Trophoblast cell (in vitro differentiated cells and primary cell): ENCODE data around the gene CLCF1.

Experiments
- DNase-seq, 2 donors: peaks; one replicate each; pipeline ENCODE4 v3.0.0-alpha.2; 2016
- H2AFZ ChIP-seq: 2 replicates; pipeline ENCODE4 v1.6.1; 2013; ENCODE audit warnings: low read length, moderate library complexity, mild to moderate bottlenecking; ENCODE audit not compliant: insufficient read depth, poor library complexity
- H2AK5ac ChIP-seq: 2 replicates; pipeline ENCODE4 v1.6.1; 2013; ENCODE audit warnings: mild to moderate bottlenecking, low read length
- H2BK120ac ChIP-seq: 2 replicates; pipeline ENCODE4 v1.6.1; 2013; ENCODE audit warnings: low read length, mild to moderate bottlenecking, moderate library complexity; ENCODE audit not compliant: insufficient read depth, poor library complexity
- H2BK12ac ChIP-seq: 2 replicates; pipeline ENCODE4 v1.6.1; 2013; ENCODE audit warnings: mild to moderate bottlenecking, low read length, moderate library complexity
- H2BK5ac ChIP-seq: 2 replicates; pipeline ENCODE4 v1.6.1; 2013; ENCODE audit warnings: low read length, low read depth, moderate library complexity, mild to moderate bottlenecking; ENCODE audit not compliant: poor library complexity
- H3K14ac ChIP-seq: 2 replicates; pipeline ENCODE4 v1.6.1; 2013; ENCODE audit warnings: mild to moderate bottlenecking, low read length
- H3K18ac ChIP-seq: 2 replicates; pipeline ENCODE4 v1.6.1; 2013; ENCODE audit warnings: mild to moderate bottlenecking, low read length
- H3K23ac ChIP-seq: 2 replicates; pipeline ENCODE4 v1.6.1; 2013; ENCODE audit warnings: low read length
- H3K27ac ChIP-seq: 2 replicates; pipeline ENCODE4 v1.5.1; 2013; ENCODE audit warnings: low read depth, mild to moderate bottlenecking, inconsistent platforms, low read length, moderate library complexity
- H3K27me3 ChIP-seq: 2 replicates; pipeline ENCODE4 v1.6.1; 2013; ENCODE audit warnings: inconsistent platforms, mild to moderate bottlenecking, low read length, moderate library complexity; ENCODE audit not compliant: insufficient read depth
- H3K36me3 ChIP-seq, 2 experiments: 1 replicate in 1 of 2; 2 replicates in 1 of 2; pipeline ENCODE4 v1.6.1; 2013; ENCODE audit warnings: low read length in 2 of 2, mild to moderate bottlenecking in 2 of 2, moderate library complexity in 1 of 2; ENCODE audit not compliant: insufficient read depth in 2 of 2, control insufficient read depth in 1 of 2
- H3K4ac ChIP-seq: 2 replicates; pipeline ENCODE4 v1.6.1; 2013; ENCODE audit warnings: low read depth, mild to moderate bottlenecking, low read length, moderate library complexity
- H3K4me1 ChIP-seq, 2 experiments: 1 replicate in 1 of 2; 2 replicates in 1 of 2; pipeline ENCODE4 v1.6.1; 2013; ENCODE audit warnings: low read length in 2 of 2, mild to moderate bottlenecking in 2 of 2, moderate library complexity in 1 of 2; ENCODE audit not compliant: insufficient read depth in 2 of 2, control insufficient read depth in 1 of 2
- H3K4me2 ChIP-seq: 2 replicates; pipeline ENCODE4 v1.6.1; 2013; ENCODE audit warnings: inconsistent platforms, mild to moderate bottlenecking, low read length, moderate library complexity
- H3K4me3 ChIP-seq: 2 replicates; pipeline ENCODE4 v1.5.1; 2013; ENCODE audit warnings: mild to moderate bottlenecking, low read depth, low read length, inconsistent platforms
- H3K79me1 ChIP-seq: one replicate; pipeline ENCODE4 v1.6.1; 2013; ENCODE audit warnings: low read length
- H3K79me2 ChIP-seq: 2 replicates; pipeline ENCODE4 v1.6.1; 2013; ENCODE audit warnings: low read length, mild to moderate bottlenecking; ENCODE audit not compliant: control insufficient read depth, insufficient read depth, poor library complexity
- H3K9ac ChIP-seq: 2 replicates; pipeline ENCODE4 v1.6.1; 2013; ENCODE audit warnings: mild to moderate bottlenecking, low read length
- H3K9me3 ChIP-seq: 2 replicates; pipeline ENCODE4 v1.6.1; 2013; ENCODE audit warnings: low read depth, mild to moderate bottlenecking, control low read depth, inconsistent platforms, low read length; ENCODE audit not compliant: insufficient read depth
- H4K12ac ChIP-seq: 2 replicates; pipeline ENCODE4 v1.6.1; 2013; ENCODE audit warnings: low read depth, mild to moderate bottlenecking, low read length, moderate library complexity
- H4K8ac ChIP-seq: 2 replicates; pipeline ENCODE4 v1.6.1; 2013; ENCODE audit warnings: low read depth, mild to moderate bottlenecking, low read length, moderate library complexity
- H4K91ac ChIP-seq: one replicate; pipeline ENCODE4 v1.6.1; 2013; ENCODE audit warnings: low read depth, mild to moderate bottlenecking, low read length, moderate library complexity
- WGBS: extraction: QIAGEN DNeasy Blood & Tissue Kit; methylation state at CpG from one replicate; pipeline ENCODE4 v1.1.7; 2013; ENCODE audit warnings: missing lambda C conversion rate; ENCODE audit not compliant: insufficient read length, insufficient coverage; ENCODE audit errors: extremely low coverage; 5-methylcytosine and 5-hydroxymethylcytosine counted together

CLCF1 gene

GRCh38 chr11:67365736-67366444, 7.5 kb downstream of the CLCF1 start:
- Histone ChIP-seq H2BK12ac (no peak overlapping the region), H3K27me3 (no peaks in the 10 kb centered on the region), H3K14ac (no peak overlapping the region), H3K9me3 (peaks cover 4% of the 10 kb centered on the region), H3K18ac (no peak overlapping the region), H2AFZ (no peak overlapping the region), H4K91ac (no peak overlapping the region), H3K27ac (no peak overlapping the region), H2BK120ac (no peak overlapping the region), H4K12ac (no peak overlapping the region), H4K8ac (no peak overlapping the region), H3K4me1 (peaks cover 17 to 18% of the 10 kb centered on the region in 2 experiments), H2BK5ac (no peak overlapping the region), H3K23ac (no peak overlapping the region), H2AK5ac (no peak overlapping the region), H3K79me1 (peaks cover 5% of the 10 kb centered on the region), H3K4ac (no peak overlapping the region), H3K4me3 (no peak overlapping the region), H3K9ac (no peak overlapping the region), H3K36me3 (peaks cover 4 to 9% of the 10 kb centered on the region in 2 experiments), H3K4me2 (no peak overlapping the region), H3K79me2 (no peaks in the 10 kb centered on the region)
- no peak for DNase-seq
- WGBS = no CpG with 5 or more reads among the region's 14 CpGs

- Histone ChIP-seq H3K79me1 (peaks cover 5% of the 10 kb centered on the region), H4K8ac (no peak overlapping the region)
- WGBS = no CpG with 5 or more reads among the region's 24 CpGs
These were observed 8.3 kb downstream of the CLCF1 start for GRCh38 chr11:67364783-67365722.

GRCh38 chr11:67364169-67364568, 9.2 kb downstream of the CLCF1 start:
- H3K9ac ChIP-seq = no peak overlapping the region
- H3K4me2 ChIP-seq = no peak overlapping the region
- H4K8ac ChIP-seq = no peak overlapping the region
- no peak overlapping the region for H2BK12ac ChIP-seq
- H2BK120ac ChIP-seq = no peak overlapping the region
- no peak overlapping the region for H2AK5ac ChIP-seq
- no peak overlapping the region for H2BK5ac ChIP-seq
- H4K91ac ChIP-seq = no peak overlapping the region
- H3K9me3 ChIP-seq = peaks cover 4% of the 10 kb centered on the region
- no peak overlapping the region for H3K23ac ChIP-seq
- H3K4me1 ChIP-seq = peaks cover 2% of the 10 kb centered on the region in 2 experiments
- H2AFZ ChIP-seq = no peak overlapping the region
- WGBS = no CpG with 5 or more reads among the region's 3 CpGs
- no peak overlapping the region for H4K12ac ChIP-seq
- no peak overlapping the region for H3K4ac ChIP-seq
- peaks cover 4 to 9% of the 10 kb centered on the region in 2 experiments for H3K36me3 ChIP-seq
- H3K18ac ChIP-seq = no peak overlapping the region
- H3K27ac ChIP-seq = no peak overlapping the region
- no peak overlapping the region for H3K4me3 ChIP-seq
- no peaks in the 10 kb centered on the region for H3K79me2 ChIP-seq
- no peak for DNase-seq
- peaks cover 2% of the 10 kb centered on the region for H3K79me1 ChIP-seq
- H3K14ac ChIP-seq = no peak overlapping the region
- no peaks in the 10 kb centered on the region for H3K27me3 ChIP-seq

More at GRCh38 chr11:67364783-67365722, 8.3 kb downstream of the CLCF1 start:
- H3K27ac ChIP-seq = no peak overlapping the region
- H3K36me3 ChIP-seq = peaks cover 4 to 9% of the 10 kb centered on the region in 2 experiments
- DNase-seq = no peak
- no peak overlapping the region for H3K23ac ChIP-seq
- H4K12ac ChIP-seq = no peak overlapping the region
- no peak overlapping the region for H2AK5ac ChIP-seq
- no peak overlapping the region for H3K4me2 ChIP-seq
- H3K4ac ChIP-seq = no peak overlapping the region
- H3K27me3 ChIP-seq = no peaks in the 10 kb centered on the region
- no peak overlapping the region for H2AFZ ChIP-seq
- no peak overlapping the region for H3K4me3 ChIP-seq
- no peak overlapping the region for H2BK5ac ChIP-seq
- H3K4me1 ChIP-seq = peaks cover 10 to 11% of the 10 kb centered on the region in 2 experiments
- H3K9ac ChIP-seq = no peak overlapping the region
- no peaks in the 10 kb centered on the region for H3K79me2 ChIP-seq
- H4K91ac ChIP-seq = no peak overlapping the region
- H2BK120ac ChIP-seq = no peak overlapping the region
- no peak overlapping the region for H2BK12ac ChIP-seq
- no peak overlapping the region for H3K14ac ChIP-seq
- H3K18ac ChIP-seq = no peak overlapping the region
- H3K9me3 ChIP-seq = peaks cover 4% of the 10 kb centered on the region

- Histone ChIP-seq H3K9ac (no peak overlapping the region), H4K91ac (no peak overlapping the region), H3K79me1 (peaks cover 14% of the 10 kb centered on the region), H2BK12ac (no peak overlapping the region), H3K79me2 (peaks cover 6% of the 10 kb centered on the region), H3K18ac (no peak overlapping the region), H3K4ac (no peak overlapping the region), H4K8ac (no peak overlapping the region), H3K4me3 (no peak overlapping the region), H3K27me3 (no peaks in the 10 kb centered on the region), H3K14ac (no peak overlapping the region), H3K36me3 (no peaks in the 10 kb centered on the region), H2AK5ac (no peak overlapping the region), H3K9me3 (no peaks in the 10 kb centered on the region), H3K4me1 (peaks cover 12 to 18% of the 10 kb centered on the region in 2 experiments), H2BK120ac (no peak overlapping the region), H3K23ac (no peak overlapping the region), H3K27ac (no peak overlapping the region), H3K4me2 (no peak overlapping the region), H2AFZ (no peak overlapping the region), H4K12ac (no peak overlapping the region), H2BK5ac (no peak overlapping the region)
- 100% methylated on average over 1 of the region's 12 CpGs for WGBS
- DNase-seq = peak in 1 of 2 donors; percentile 46
These were observed 15.3 kb downstream of the CLCF1 start for GRCh38 chr11:67357831-67358670.
